Smooth muscle cell (in vitro differentiated cells): ENCODE data around the gene ELOA. TPM values are rescaled to one million over a fixed set of nuclear protein-coding genes. Genes with fewer than 3 reads are reported as not detected.
"Not testable (repeated sequence)": the region's sequence is repeated elsewhere in the genome, so short reads cannot be mapped to it uniquely, and the experiment has no call there.

ENCODE experiments used
- DNase-seq: peaks from one replicate; lab custom pipeline; 2025; ENCODE audit not compliant: unreplicated experiment; lab: John Stamatoyannopoulos, UW
- H2AFZ ChIP-seq: fragments of 200-600 bp; sonication (generic); 2 replicates; pipeline ENCODE4 v1.6.0; 2016; ENCODE audit warnings: antibody characterized with exemption, low read depth, mild to moderate bottlenecking
- H3F3A ChIP-seq: fragments of 200-600 bp; sonication (generic); 2 replicates; pipeline ENCODE4 v1.6.0; 2017; ENCODE audit warnings: antibody characterized with exemption, low read depth
- H3K27ac ChIP-seq: fragments of 200-600 bp; sonication (generic); 2 replicates; pipeline ENCODE4 v1.5.1; 2016; ENCODE audit warnings: low read depth, mild to moderate bottlenecking
- H3K27me3 ChIP-seq: fragments of 200-600 bp; sonication (generic); 2 replicates; pipeline ENCODE4 v1.6.1; 2016; ENCODE audit warnings: low read depth, mild to moderate bottlenecking
- H3K36me3 ChIP-seq: fragments of 200-600 bp; sonication (generic); 2 replicates; pipeline ENCODE4 v1.5.1; 2016; ENCODE audit warnings: low read depth
- H3K4me1 ChIP-seq: fragments of 200-600 bp; sonication (generic); 2 replicates; pipeline ENCODE4 v1.5.1; 2016; ENCODE audit warnings: low read depth
- H3K4me2 ChIP-seq: fragments of 200-600 bp; sonication (generic); 2 replicates; pipeline ENCODE4 v1.6.0; 2016; ENCODE audit warnings: mild to moderate bottlenecking
- H3K4me3 ChIP-seq: fragments of 200-600 bp; sonication (generic); 2 replicates; pipeline ENCODE4 v1.5.1; 2016; ENCODE audit warnings: mild to moderate bottlenecking
- H3K79me2 ChIP-seq: fragments of 200-600 bp; sonication (generic); 2 replicates; pipeline ENCODE4 v1.6.0; 2016; ENCODE audit warnings: low read depth, mild to moderate bottlenecking
- H3K9ac ChIP-seq: fragments of 200-600 bp; sonication (generic); 2 replicates; pipeline ENCODE4 v1.6.0; 2016; ENCODE audit warnings: low read depth
- H3K9me3 ChIP-seq: fragments of 200-600 bp; sonication (generic); replicated peaks from 2 replicates; pipeline ENCODE4 v1.5.1; 2016; ENCODE audit warnings: low read depth
- H4K20me1 ChIP-seq: fragments of 200-600 bp; sonication (generic); 2 replicates; pipeline ENCODE4 v1.6.0; 2016; ENCODE audit warnings: low read depth
- CTCF ChIP-seq: fragments of 200-600 bp; sonication (generic); IDR thresholded peaks from 2 replicates; pipeline ENCODE4 v1.5.1; 2017; ENCODE audit warnings: borderline replicate concordance, mild to moderate bottlenecking, antibody characterized with exemption; ENCODE audit not compliant: insufficient read depth, poor library complexity, severe bottlenecking
- WGBS: methylation state at CpG from one replicate; pipeline ENCODE4 v1.1.7; 2016; ENCODE audit warnings: low lambda C conversion rate; 5-methylcytosine and 5-hydroxymethylcytosine counted together
- polyA plus RNA-seq: library from polyadenylated mRNA; unstranded; fragments of >200 nt; fragmentation: Nextera tagmentation; extraction: Ambion mirVana; gene quantifications from 2 replicates; pipeline ENCODE4 v1.2.1, GENCODE V29; 2016
- total RNA-seq: library from RNA; depleted of rRNA; stranded (reverse); fragments of >200 nt; gene quantifications from 2 replicates; pipeline ENCODE4 v1.2.3, GENCODE V29; 2014

ELOA gene
- total and polyA plus RNA-seq, 2 experiments from 2014 or later: 28.1 to 33.4 TPM

DNA sequence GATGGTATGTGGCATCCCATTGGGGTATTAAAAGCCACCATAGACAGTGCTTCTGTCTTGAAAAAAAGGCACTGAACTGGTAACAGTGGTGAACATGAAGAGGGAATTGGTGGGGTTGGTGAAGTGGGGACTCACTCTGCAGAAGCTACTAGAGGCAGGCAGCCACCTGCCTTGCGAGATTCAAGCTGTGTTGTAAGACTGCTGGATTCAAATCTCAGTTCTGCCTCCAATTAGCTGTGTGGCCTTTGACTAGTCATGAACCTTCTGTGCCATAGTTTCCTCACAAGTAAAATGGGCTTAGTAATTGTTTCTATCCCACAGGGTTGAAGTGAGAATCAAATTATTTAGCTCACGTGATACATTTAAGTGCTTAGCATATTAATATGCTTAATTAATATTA, 16.6 kb upstream of the ELOA start:
- Histone ChIP-seq H3K79me2 (peaks cover 17% of the 10 kb centered on the region), H3K27ac (no peak overlapping the region), H3K4me3 (no peak overlapping the region), H4K20me1 (peaks cover 87% of the 10 kb centered on the region), H3K27me3 (no peaks in the 10 kb centered on the region), H3F3A (no peaks in the 10 kb centered on the region), H2AFZ (no peak overlapping the region), H3K4me2 (no peak overlapping the region), H3K4me1 (no peaks in the 10 kb centered on the region), H3K9ac (no peak overlapping the region), H3K9me3 (no peaks in the 10 kb centered on the region), H3K36me3 (no peaks in the 10 kb centered on the region)
- WGBS: 93% methylated on average over 2 of the region's 2 CpGs
- DNase-seq: no peak
- TF ChIP-seq CTCF: no peak

DNA sequence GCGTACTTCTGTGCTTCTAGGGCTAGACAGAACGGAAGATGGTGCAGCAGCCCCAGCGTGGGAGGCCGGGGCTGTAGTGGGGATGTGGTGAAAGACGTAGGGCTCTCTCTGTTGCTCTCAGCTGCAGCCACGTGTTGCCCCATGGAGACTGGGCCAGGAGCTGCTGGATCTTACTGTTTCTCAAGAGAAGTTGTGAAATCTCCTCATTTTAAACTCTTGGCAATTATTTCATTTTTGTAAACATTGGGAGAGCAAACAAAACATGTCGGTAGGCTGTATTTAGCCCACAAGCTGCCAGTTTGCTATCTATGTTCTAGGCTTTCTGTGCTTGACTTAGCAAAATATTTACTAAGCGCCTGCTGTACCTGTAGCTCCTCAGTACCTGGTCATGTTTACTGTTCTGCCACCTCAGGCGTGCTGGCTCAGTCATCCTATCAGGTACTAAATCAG, 15.9 kb upstream of the ELOA start:
- no peaks in the 10 kb centered on the region for H3K4me1 ChIP-seq
- no peak overlapping the region for H3K27ac ChIP-seq
- peaks cover 17% of the 10 kb centered on the region for H3K79me2 ChIP-seq
- H3K9ac ChIP-seq: no peak overlapping the region
- H3K9me3 ChIP-seq: no peaks in the 10 kb centered on the region
- no peak overlapping the region for H2AFZ ChIP-seq
- no peaks in the 10 kb centered on the region for H3F3A ChIP-seq
- H3K27me3 ChIP-seq: no peaks in the 10 kb centered on the region
- no peak for TF ChIP-seq CTCF
- H4K20me1 ChIP-seq: peaks cover 86% of the 10 kb centered on the region
- 82% methylated on average over 9 of the region's 9 CpGs for WGBS
- H3K36me3 ChIP-seq: no peaks in the 10 kb centered on the region
- DNase-seq: no peak
- no peak overlapping the region for H3K4me3 ChIP-seq
- H3K4me2 ChIP-seq: no peak overlapping the region

DNA sequence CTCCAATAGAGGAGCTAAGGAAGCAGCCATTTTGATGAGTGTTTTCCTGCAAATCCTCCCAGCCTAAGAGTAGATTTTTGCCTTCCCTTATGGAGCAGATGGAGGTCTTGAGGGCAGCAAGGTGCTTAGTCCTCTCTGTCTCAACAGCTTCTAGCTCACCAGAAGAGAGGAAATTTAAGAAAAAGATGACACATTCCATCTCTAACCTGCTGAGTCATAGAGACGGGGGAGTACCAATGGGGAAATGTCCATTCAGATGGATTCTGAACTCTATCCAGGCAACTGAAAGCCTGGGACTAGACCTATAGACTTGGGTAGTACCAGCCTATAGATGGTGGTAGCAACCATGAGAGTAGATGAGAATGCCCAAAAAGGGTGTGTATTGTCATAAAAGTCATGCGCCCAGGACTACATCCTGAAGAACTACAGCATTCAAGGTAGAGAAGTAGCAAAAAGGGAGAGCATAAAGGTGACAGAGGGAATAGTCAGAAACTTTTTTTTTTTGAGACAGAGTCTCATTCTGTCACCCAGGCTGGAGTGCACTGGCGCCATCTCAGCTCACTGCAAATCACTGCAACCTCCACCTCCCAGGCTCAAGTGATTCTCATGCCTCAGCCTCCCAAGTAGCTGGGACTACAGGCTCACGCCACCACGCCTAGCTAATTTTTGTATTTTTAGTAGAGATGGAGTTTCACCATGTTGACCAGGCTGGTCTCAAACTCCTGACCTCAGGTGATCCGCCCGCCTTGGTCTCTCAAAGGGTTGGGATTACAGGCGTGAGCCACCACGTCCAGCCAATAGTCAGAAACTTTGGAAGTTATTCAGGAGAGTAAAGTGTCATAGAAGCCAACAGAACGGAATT, 10.7 kb upstream of the ELOA start:
- H3K36me3 ChIP-seq: no peaks in the 10 kb centered on the region
- H4K20me1 ChIP-seq: peaks cover 91% of the 10 kb centered on the region
- no peak for DNase-seq
- H3K79me2 ChIP-seq: peaks cover 15% of the 10 kb centered on the region
- H3F3A ChIP-seq: no peaks in the 10 kb centered on the region
- no peaks in the 10 kb centered on the region for H3K4me1 ChIP-seq
- H2AFZ ChIP-seq: no peak overlapping the region
- no peaks in the 10 kb centered on the region for H3K27me3 ChIP-seq
- TF ChIP-seq CTCF: no peak
- no peak overlapping the region for H3K9ac ChIP-seq
- WGBS: 96% methylated on average over 10 of the region's 10 CpGs
- no peak overlapping the region for H3K27ac ChIP-seq
- no peak overlapping the region for H3K4me2 ChIP-seq
- no peaks in the 10 kb centered on the region for H3K9me3 ChIP-seq
- H3K4me3 ChIP-seq: no peak overlapping the region

DNA sequence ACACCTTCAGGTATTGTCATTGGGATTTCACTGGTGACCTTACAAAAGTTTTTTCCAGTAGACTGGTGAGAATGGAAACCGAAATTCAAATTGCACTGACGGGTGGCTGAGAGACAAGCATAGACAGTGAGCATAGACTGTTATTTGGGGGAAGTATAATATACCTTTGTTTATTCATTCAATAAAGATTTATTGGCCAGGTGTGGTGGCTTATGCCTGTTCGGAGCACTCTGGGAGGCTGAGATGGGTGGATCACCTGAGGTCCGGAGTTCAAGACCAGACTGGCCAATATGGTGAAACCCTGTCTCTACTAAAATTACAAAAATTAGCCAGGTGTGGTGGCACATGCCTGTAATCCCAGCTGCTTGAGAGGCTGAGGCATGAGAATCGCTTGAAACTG, 10.0 kb upstream of the ELOA start:
- not testable (repeated sequence) for H3K27me3 ChIP-seq, DNase-seq, H2AFZ ChIP-seq, H3K4me2 ChIP-seq, H3F3A ChIP-seq, H3K36me3 ChIP-seq, H3K9me3 ChIP-seq, H3K27ac ChIP-seq, H3K4me3 ChIP-seq, H3K4me1 ChIP-seq, H3K9ac ChIP-seq
- Histone ChIP-seq H3K79me2 (peaks cover 15% of the 10 kb centered on the region), H4K20me1 (peaks cover 84% of the 10 kb centered on the region)
- WGBS: 98% methylated on average over 5 of the region's 5 CpGs
